KG1 (cell line): ENCODE measurements around the gene MYO10.
A peak's percentile ranks its signal among the peaks of the same experiment; 100 is the strongest.
"Not testable (repeated sequence)": the region's sequence is repeated elsewhere in the genome, so short reads cannot be mapped to it uniquely, and the experiment has no call there.

Source experiments
- DNase-seq: peaks from one replicate; lab custom pipeline; 2025; lab: John Stamatoyannopoulos, UW

Gene MYO10

DNA sequence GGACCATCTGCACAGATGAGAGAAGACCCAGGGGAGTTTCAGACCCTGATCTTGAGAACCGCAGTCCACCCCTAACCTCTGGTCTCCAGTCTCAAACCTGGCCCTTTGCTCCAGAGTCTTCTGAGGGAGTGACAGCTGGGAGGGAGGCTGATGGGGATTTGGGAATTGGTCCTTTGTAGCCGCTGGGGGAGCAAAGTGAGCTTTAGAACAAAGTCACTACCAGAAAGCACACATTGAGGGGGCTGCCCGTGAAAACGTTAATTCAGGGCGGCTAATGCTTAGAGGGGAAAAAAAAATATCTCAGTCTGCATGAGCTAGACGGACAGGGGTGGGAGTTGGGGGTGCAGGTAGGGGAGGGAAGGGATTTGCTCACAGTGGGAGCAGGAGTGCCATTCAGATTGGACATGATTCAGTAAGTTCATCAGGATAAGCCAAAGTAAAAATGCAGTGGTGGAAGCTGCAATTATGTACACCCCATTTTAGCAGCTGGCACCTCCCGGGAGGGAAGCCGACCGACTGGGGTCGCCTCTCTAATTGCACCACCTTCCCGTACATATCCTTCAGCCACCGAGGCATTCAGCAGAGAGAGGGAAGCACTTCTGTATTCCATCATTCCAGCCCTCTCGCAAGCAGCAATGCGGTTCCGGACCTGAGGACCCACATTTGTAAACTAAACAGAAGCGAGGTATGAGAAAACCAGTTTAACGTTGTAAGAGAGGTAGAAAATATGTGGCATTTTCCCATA lies 195.8 kb downstream of the MYO10 start:
- DNase-seq = no peak

- DNase-seq = not testable (repeated sequence)
Observed at GRCh38 chr5:16738393-16738792, 197.7 kb downstream of the MYO10 start.

GRCh38 chr5:16737620-16738364 lies 198.3 kb downstream of the MYO10 start:
- no peak for DNase-seq

GRCh38 chr5:16737209-16737608 lies 198.9 kb downstream of the MYO10 start:
- DNase-seq = no peak

DNA sequence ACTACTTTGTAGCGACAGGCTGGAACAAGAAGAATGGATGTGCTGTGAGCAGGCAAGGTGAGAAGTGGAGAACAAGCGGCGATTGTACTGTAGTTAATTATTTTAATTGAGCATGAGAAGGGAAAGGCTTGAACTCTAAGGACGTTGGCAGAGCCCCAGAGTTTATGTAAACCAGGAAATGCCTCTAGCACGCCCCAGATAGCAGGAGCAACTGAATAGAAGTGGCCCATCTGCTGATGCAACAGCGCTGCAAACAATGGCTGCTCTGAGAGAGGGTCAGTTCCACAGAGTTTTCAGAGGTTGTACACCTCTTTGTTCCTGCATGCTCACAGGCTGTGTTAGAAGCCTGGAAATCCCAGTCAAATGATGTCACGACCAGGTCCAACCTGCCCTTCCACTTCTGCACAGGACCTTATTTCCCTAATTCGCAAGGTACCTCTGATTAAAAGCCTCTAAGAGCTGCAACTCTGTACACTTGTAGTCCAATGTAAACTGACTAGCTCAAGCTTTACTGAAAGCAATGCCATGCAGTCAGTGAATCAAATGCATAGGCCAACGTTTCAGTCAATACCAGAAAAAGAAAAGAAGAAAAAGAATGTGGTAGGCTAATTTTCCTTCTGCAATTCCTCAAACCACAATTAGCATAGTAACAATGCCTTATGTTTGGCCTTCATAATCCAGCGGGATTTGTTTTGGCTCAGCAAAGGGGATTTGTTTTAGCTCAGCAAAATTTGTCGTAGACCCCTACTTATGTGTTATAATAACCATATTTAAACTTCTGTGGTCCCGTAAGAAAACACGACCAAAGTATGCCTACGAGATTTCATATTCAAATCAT lies 199.7 kb downstream of the MYO10 start:
- no peak for DNase-seq

GRCh38 chr5:16735101-16736060 lies 200.7 kb downstream of the MYO10 start:
- DNase-seq = no peak

DNA sequence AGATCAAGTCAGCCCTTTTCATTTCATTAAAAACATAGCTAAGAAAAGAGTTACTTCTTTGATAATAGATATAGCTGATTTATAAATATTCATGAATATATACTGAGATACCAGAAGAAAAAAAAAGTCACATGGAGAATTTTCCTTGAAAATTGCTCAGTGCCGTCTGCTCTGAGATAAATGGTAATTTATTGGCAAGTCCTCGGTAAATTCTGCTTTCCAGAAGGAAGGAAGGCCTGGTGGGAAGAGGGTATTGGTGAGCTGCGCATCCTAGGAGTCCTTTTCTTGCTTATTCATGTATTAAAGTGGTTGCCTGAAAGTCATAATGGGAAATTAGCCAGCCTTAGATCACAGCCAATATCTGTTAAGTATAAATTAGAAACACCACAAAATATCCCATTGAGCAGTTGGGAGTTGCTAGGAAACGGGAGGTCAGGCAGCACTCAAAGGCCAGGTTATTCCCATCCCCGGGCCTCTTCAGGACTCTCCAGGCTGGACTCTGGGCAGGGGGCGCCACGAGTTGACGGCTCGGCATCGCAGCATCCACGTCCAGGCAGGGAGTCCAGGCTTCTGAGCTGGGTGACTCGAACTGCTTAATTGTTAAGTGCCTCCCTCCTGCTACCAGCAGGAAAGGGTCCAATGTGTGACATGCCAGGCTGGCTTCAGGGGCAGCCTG lies 202.6 kb downstream of the MYO10 start:
- no peak for DNase-seq

DNA sequence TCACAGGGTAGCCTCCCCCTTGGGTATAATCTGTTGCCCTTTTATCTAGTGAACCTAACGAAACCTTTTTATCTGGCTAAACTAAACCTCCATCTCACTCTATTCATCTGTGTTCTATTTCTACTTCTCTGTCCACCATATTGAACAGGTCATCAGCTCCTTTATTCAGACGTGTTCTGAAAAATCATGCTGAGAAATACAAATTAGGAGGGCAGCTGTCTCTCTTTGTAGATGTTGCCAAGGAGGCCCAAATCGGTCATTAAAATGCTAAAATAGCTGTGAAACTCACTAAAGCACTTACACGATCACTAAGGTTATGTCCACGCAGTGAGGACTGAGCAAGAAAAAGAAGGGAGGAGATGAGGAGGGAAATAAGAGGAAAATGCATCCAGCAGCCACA lies 203.7 kb downstream of the MYO10 start:
- no peak for DNase-seq

GRCh38 chr5:16727755-16728325 lies 208.2 kb downstream of the MYO10 start:
- no peak for DNase-seq

DNA sequence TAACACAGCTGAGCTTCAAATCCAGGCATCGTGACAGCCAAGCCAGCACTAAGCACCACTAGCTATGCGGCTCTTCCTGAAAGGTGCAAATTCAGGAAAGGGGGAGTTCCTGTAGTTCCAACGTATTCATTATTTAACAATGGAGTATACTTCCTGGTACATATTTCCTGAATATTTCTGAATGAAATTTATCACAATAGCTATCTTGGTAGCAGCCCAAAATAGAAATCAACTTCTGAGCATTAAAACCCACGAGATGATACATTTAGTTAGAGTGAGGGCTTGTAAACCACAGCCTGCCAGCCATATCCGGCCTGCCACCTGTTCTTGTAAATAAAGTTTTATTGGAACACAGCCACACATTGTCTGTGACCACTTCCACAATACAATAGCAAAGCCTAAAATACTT lies 209.5 kb downstream of the MYO10 start:
- DNase-seq = peak; percentile 49

- DNase-seq = no peak
Observed at GRCh38 chr5:16725575-16725974, 210.5 kb downstream of the MYO10 start.

DNA sequence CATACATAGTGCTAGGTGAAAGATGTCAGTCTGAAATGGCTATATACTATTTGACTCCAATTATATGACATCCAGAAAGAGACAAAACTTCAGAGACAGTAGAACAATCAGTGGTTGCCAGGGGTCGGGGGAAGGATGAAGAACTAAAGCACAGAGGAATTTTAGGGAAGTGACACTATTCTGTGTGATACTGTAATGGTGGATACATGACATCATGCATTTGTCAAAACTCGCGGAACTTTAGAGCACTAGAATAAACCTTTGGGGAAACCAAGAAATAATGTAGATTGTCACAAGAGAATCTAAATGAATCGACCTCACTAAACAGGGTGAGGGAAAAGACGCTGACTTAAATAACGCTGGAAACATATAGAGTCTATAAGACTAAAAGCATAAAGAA lies 212.3 kb downstream of the MYO10 start:
- no peak for DNase-seq

GRCh38 chr5:16722097-16722495 lies 214.0 kb downstream of the MYO10 start:
- DNase-seq = no peak

DNA sequence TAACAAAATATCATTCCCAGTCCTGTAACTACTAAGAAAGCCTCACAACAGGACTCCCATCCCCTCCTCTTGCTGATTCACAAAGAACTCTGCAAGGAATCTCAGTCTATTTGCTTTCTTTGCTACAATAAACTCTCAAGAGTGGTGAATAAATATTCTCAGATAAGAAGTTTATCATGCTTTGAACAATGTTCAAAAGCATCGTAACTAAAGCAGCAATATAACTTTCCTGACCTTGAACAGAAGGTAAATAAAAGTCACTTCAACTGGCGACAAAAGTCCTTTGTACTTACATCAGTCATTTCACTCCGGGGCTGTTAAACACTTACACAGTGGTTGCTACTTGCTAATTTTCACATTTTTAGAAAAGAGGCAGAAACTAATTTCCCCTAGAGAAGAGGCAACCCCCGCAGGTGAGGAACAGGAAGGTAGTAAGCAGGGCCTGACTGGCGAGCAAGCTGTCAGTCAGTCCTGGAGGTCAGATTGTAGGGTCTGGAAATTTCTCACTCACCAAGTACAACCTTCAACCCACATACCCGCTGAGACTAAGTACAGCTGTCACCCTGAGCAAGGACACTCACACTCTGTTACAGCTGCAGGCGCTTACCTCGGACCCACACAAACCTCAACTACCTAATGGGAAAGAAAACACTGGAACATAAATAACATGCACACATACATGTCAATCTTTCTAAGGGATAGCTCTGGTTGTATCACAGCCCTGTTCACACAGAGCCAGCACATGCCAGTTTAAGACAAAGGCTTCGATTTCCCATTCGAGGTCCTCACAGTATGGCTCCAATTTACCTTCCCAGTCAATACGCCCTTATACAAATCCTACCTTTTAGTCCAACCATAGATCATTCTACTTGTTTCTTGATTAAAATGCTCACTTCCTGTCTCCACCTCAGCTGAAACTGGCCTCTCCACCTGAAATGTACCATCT lies 214.7 kb downstream of the MYO10 start:
- DNase-seq = no peak

GRCh38 chr5:16718036-16718435 lies 218.1 kb downstream of the MYO10 start:
- DNase-seq = not testable (repeated sequence)

DNA sequence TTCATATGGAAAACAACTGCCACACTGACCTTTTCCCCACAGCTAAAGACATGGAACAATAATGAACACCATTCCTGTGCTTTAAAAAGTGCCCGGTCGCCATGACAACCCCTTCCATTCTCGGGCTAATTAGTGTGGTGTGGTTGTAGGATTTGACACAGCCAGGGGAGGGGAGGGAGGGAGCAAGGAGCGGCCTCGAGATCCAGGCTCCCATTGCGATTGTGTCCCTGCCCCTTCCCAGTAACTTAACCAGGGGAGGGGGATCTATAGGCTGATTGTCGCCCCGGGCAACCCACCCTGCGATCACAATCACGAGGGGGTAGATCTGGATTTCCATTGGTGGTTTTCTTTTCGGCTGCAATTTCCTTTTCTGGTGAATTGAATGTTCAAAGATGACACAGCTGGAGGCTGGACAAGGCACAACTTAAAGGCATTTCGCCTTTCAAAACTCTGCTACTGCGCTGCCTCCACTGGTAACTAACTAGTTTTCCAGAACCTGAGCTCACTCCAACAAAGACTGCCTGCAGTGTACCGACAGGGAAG lies 222.6 kb downstream of the MYO10 start:
- DNase-seq = no peak

DNA sequence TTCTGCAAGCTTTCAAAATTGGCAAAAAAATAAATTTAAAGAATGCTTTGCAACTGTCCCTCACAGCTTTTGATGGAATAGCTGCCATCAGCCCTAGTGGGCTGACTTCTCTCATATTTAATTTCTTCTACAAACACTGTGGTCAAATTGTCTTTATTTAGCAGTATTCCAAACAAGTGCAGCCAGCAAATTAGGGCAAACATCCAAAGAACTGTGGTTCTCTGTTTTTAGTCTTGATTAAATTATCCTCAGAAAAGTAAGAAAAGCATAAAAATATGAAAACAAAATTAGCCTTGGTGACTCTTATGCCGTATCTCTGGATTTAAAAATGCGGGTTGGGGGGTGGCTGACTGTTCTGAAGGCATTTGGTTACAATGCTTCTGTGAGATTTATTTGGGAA lies 223.5 kb downstream of the MYO10 start:
- DNase-seq = no peak

GRCh38 chr5:16712178-16712577 lies 223.9 kb downstream of the MYO10 start:
- no peak for DNase-seq
